GM18498 (cell line): ENCODE data around the gene PARD3B.
"Not testable (repeated sequence)": the region's sequence is repeated elsewhere in the genome, so short reads cannot be mapped to it uniquely, and the experiment has no call there.

Experiments
- ATAC-seq: cut with Tn5 transposase; IDR thresholded peaks from one replicate; pipeline ENCODE4 v1.9.1; 2021; ENCODE audit warnings: mild to moderate bottlenecking, moderate library complexity; ENCODE audit not compliant: unreplicated experiment

PARD3B gene

DNA sequence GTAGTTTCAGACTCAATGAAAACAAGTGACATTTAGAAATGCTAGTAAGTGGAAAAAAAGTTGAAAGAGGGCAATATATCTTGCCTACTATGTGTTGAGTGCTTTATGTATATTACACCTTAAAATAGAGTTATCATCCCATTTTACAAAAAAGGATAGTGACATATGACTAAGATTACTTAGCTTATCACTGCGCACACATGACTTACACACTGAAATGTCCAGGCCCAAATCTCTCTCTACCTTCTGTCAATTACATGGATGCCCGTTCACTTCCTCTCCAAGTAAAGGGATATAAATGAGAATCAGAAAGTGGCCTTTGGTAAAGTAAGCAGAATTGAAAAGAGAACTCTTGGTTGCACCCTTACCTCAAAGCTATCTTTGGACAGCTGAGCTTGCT is 3.6 kb upstream of the PARD3B start:
- ATAC-seq = no peak

DNA sequence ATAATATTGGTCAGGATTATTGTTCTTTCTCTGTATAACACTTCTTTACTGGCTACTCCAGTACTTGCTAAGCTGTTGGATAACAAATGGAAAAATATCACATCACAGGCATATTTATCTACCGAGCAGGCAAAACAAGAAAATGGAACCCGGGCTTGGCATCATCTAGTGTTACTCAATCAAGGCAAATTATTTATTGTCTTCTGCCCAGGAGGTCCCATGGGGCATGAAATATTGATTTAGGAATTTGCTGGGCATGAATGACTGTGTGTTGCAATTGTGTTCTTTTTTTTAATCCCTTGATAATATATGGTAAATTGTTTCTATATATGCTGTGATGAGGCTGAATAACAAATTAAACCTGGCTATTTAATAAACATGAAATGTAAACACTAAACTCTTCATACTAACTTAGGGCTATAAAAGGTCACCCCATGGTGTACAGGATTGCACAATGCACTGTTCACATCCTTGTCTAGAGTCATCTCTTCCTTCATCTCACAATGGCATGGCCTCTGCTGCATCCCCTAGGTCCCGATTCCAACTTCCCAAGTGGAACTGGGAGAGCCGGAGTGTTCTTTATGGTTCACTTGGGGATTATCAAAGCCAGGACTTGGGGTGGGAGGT is 2.2 kb upstream of the PARD3B start:
- no peak for ATAC-seq

DNA sequence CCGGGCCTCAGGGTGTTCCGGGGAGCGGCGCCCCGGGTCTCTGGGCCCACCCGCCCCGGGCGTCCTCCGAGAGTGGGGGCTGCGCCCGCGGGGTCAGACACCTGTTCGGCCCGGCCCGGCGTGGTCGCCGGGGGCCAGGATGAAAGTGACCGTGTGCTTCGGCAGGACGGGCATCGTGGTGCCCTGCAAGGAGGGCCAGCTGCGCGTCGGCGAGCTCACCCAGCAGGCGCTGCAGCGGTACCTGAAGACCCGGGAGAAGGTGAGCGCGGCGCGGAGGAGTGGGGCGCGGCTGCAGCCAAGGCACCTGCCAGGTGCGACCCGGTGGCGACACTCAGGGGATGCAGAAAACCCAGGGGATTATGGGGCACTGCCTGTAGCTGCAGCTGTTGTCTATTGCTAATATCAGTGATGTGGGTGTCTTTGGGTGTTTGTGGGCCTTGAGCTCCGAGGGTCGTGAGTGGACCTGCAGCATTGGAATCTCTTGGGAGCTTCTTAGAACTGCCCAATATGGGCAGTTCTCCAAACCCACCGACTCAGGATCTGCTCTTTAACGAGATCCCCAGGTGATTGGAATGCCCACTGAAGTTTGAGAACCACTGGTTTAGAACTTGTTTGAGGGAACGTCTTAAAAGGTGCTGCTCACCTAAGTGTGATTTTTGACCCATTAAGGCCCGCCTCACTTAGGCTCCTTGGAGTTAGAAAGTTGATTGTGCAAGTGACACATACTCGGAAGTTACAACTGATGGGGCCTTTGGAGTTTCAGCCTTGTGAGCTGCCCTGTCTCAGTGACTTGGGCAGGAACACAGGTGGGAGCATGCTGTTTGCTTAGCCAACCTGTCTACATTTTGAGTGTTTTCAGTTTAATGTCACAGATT is 823 bp downstream of the PARD3B start:
- peak; percentile 21 for ATAC-seq

DNA sequence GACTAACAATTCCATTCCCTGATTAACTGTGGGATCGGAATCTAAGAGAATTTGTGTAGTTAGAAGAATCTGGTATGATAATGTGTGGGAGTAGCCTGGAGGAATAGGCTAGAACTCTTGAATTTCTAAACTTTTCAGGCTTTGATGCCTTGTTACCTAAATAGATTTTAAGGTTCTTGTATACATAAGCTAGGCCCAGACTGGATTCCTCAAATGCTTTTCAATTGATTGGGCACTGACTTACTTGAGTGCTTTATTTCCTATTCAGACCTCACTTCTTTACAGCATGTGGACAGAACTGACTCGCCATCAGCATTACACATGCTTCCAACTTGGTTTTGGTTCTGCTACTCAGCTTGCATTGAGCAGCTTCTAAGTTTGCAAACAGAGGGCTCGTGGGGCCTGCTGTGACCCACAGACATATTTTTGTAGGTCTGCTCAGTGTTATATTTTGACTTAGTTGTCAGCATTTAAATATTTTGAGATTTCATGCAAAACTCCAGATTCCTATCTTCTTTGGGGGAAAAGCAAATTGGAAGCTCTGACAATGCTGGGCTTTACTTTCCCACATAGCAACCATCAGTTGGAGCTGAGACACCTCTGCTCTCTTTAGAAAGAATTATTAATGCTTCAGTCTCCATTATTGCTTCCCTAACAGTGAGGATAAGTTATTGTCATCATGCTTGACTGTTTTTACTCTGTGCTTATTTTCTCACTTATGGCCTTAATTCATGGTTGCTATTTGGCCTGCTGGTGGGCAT is 5.7 kb downstream of the PARD3B start:
- no peak for ATAC-seq

DNA sequence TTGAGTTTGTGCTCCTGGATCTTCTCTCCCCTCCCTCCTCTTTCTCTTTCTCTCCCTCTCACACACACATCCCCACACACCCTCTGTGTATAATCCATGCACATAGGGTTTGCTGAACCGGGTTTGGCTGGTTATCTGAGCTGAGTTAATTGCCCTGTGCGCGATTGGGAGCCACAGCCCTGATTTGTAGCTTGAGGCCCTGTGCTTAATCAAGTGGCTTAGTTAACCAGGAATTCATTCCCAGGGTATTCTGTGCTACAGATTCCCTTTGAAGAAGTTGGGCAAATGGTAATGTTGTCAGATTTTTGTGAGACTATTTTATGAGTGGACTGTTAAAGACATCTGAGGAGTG is 6.2 kb downstream of the PARD3B start:
- no peak for ATAC-seq

DNA sequence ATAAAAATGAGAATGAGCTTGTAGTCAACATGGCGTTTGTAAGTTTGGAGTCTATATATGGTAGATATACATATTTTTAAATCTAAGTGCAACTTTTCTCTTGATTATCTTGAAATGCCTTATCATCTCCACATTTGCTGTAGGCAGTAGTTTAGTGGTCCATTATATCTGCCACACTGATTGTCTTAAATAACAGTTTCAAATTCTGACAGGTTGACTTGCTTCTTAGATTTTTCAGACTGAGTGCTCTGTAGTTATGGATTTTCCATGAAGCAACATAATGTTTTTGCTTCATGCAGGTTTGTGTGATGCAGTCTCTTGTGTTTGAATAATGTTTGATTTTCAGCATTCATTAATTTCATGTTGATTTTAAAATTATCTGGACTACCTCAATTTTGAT is 12.3 kb downstream of the PARD3B start:
- ATAC-seq = no peak

DNA sequence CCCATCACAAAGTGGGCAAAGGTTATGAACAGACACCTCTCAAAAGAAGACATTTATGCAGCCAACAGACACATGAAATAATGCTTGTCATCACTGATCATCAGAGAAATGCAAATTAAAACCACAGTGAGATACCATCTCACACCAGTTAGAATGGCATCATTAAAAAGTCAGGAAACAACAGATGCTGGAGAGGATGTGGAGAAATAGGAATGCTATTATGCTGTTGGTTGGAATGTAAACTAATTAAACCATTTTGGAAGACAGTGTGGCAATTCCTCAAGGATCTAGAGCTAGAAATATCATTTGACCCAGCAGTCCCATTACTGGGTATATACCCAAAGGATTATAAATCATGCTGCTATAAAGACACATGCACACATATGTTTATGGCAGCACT is 14.1 kb downstream of the PARD3B start:
- not testable (repeated sequence) for ATAC-seq

DNA sequence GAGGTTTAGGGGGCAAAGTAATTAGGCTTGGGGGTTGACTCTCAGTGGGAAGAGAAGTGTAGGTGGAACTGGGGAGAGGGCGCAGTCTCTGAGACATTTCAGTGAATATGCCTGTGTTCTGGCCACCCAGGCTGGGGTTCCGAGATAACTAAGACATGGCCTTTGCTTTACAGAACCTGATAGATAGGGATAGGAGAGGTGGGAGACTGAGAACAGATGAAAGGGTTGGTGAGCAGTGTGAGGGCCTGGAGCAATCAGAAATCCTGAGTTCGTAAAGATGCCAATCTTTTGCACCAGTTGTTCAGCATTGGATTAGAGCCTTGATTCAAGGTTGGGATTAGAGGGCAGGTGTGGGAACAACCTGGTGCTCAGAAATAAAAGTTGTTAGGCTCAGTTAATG is 15.6 kb downstream of the PARD3B start:
- ATAC-seq = no peak

DNA sequence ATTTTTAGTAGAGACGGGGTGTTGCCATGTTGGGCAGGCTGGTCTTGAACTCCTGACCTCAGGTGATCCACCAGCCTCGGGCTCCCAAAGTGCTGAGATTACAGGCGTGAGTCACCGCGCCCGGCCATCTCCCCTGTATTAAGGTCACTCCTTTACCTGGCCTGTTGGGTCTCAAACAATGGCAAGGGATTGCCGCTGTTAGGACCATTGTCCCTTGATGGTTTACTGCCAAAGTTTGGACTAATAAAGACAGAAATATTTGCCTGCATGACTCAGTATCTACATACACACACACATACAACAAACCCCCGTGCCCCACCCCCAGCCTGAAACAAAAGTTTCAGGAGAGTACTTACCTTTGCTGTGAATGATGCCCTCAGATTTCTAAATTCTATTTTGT is 16.5 kb downstream of the PARD3B start:
- no peak for ATAC-seq

DNA sequence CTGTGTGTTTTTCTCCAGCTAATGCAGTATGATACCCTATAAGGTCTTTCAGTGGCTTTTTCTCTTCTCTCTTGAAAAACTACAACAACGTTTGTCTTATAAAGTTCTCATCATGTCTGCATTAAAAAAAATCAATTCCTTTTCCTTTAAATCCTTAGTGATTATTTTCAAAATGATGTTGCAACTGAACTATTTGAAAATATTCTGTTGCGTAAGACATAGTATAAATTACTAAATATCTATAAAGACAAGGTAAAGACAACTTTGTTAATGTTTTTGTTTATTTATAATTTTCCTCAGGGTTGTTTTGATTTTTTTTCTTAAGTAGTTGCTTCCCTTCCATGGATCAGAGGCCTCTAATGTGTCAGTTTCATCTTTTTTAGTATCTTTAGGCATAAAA is 21.2 kb downstream of the PARD3B start:
- ATAC-seq = no peak

DNA sequence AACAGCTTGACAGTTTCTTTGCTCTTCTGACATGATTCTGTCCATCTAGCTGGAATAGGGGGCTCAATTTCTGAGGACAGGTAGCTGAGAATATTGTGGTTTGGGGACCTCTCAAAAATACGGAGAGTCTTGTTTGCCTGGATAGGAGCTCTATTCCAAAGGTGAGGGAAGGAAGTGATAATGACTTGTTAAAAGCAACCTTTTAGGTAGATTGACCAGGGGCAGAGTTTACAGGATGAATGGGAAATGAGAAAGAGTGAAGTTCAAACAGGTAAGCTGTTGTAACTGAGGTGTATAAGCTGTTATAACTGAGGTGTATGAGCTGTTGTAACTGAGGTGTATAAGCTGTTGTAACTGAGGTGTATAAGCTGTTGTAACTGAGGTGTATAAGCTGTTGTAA is 25.1 kb downstream of the PARD3B start:
- no peak for ATAC-seq

DNA sequence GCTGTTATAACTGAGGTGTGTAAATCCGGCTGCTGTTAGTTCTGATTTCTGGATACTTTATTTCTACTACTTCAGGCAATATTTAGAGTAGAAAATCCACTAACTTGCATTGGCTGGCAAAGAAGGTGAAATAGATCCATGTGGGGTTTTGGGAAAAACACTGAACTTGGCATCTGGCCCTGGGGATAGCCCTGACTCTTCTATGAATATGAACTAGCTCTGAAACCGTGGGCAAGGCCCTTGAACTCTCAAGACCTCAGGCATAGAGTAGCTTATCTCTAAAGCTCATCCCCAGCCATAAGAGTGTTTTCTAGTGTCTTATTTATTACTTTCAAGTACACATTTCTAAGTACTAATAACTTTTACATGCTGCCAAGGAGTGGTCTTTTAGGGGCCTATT is 25.8 kb downstream of the PARD3B start:
- no peak for ATAC-seq

DNA sequence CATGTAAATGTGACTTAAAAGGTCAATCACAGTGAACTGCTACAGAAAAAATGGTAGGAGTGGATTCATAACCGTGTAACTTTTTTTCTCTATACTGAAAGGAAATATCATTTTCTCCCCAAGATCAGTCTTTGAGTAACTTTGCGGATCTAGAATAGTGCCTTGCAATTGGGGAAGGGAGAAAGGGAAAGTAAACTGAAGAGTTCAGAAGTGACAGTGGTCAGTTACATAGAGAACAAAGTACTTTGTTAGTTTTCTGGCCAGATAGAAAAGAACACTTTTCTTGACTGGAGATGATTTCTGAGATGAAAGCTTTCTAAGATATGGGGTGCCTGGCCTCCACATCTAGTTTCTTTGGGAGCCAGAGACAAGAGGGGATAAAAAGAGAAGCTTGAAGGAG is 26.6 kb downstream of the PARD3B start:
- no peak for ATAC-seq

DNA sequence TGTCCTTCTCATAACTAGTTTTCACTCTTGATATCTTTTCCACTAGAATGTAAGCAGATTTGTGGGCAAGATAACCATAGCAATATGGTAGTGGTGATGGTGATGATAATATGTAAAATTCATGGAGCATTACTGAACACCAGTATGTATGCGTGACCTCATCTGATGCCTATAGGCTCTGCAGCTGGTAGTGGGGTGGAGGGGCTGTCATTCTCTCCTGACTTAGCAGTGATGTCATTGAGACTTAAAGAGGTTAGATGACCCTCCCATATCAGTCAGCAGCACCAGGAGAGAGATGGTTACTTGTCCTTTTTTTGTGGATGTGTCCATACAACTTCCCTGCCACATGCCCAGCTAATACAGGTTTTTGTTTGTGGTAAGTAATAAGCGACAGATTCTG is 27.9 kb downstream of the PARD3B start:
- no peak for ATAC-seq

DNA sequence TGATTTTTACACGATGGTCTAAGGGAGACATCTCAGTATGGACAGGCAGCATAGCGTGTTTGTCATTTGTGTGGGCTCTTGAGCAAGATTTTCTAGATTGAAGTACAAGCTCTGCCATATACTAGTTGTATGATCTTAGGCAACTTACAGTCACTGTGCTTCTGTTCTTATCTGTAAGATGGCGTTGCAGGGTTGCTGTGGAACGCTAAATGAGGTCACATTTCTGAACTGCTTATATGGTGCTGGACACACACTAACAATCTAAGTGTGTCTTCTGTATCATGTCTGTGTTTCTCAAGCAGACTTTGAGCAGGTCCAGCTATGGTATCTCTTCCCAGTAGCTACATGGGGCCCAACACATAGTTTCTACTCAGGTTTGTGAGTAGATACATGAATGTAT is 29.2 kb downstream of the PARD3B start:
- no peak for ATAC-seq

DNA sequence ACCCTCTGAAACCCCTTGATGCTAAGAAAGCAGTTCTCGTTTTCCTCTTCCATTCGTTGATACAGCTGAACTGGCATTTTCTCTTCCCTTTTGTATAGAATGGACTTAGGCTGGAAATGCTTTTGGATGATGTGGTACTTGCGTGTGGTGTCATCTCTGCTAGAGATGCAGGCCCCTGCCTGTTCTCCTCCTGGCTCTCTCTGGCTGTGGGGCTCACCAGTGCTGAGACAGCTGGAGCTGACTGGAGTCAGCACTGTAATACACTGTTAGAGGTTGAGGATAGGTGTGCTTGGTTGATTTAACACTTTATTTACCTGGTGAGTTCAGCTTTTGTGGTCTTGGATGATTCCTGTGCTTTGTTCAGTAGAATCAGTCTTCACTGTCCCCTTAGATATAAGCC is 30.2 kb downstream of the PARD3B start:
- no peak for ATAC-seq

DNA sequence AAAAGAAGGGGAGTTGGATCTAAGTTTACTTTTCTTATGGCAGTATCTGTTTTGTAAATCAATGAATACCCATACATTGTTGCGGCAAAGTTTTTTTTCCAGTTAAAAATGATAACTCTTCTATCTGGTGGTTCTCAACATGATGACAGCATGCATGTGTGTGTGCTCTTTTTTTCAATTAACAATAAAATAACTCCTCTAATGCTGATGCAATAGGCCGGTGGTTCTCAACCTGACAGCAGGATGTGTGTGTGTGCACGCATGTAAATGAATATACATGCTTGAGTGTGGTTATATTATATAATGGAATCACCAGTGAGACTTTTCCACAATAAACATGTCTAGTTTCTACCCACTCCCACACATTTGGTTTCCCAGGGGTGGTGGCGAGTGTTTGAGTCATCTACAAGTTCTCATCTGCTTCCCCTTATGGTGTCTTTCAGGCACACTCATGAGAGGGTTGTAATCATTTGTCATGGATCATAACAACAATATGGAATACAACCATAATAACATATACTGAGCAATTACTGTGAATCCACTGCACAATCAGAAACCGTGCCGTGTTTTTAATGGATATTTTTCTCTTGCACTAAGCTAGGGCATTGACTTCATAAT is 31.2 kb downstream of the PARD3B start:
- no peak for ATAC-seq

DNA sequence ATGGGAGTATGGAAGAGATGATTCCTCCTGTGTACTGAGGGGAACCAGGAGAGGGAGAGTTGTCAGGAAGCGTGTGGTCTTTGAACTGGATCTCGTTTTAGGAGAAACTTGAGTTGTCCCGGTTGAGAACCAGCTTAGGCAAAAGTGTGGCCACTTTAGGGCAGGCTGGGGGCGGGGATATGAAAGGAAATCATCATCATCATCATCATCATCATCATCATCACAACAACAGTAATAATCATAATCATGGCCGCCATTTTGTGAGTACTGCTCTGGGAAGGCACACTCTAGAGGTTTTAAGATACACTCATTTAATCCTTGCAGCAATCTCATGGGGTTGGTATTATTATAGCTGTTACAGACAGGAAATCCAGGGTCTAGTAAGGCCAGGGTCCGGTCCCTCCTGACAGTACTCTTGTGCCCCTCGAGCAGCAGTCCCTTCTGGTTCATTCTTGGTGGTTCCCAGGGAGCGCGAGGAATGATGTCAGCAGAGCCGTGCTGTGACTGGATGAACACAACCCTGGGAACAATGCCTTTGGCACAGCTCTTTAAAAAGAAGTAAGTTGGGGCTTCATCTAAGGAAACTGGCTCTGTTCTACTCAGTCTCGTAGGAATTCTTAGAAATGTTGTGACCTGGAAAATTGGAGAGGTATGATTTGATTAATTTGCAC is 33.8 kb downstream of the PARD3B start:
- no peak for ATAC-seq

DNA sequence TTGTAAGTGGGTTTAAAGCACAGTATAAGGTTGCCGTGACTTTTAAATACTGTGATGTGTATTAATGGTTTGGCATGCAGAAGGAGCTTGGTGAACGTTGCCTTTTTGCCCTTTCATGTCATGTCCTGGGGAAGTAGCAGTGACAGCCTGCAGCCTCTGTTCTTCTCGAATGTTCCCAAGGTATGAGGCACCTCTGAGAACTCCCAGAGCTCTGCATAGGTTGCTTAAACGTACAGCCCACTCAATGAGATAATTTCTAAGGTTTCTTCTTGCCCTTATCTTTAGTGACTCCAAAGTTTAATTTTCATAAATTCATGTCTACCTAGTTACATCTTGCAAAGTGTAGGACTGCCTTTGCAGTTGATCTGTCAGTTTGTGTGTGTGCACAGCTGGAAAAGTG is 36.7 kb downstream of the PARD3B start:
- no peak for ATAC-seq

DNA sequence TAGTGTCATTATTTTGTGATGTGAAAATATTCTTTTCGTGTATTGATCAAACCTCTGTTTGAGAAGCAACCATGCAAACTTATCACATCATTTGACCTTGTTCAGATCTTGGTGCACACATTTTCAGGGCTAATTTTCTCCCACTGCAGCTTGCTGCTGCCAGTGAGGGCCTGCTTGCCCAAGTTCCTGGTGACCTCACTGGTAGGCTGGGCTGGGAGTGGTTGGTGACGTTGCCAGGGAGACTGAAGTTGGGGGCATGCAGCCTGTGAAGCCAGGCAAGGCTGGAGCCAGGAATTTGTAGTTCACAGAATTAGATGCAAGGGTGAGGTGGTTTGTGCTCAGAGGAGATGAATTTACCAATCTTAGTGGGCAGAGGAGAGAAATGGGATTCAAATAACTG is 38.5 kb downstream of the PARD3B start:
- no peak for ATAC-seq

DNA sequence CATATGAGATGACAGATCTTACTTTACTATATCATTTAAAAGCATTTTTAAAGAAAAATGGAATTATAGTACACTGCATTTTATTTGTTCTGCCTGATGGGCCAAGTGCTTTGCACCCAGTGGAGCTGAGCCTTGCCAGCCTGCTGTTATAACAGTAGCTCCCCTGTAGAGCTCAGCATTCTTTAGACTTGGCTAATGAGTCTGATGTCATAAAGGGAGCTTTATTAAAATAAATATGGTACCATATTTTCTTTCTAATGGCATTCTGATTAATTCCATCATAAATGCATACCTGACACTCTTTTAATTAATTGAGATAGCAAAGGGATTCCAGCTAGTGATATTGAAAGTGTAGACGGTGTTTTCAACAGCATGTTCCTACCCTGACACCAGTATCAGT is 40.7 kb downstream of the PARD3B start:
- no peak for ATAC-seq
